T-helper 22 cell (primary cell): ENCODE data around the gene FAM13A.
"Not testable (repeated sequence)": the region's sequence is repeated elsewhere in the genome, so short reads cannot be mapped to it uniquely, and the experiment has no call there.

Experiments used
- DNase-seq: peaks from one replicate; pipeline ENCODE4 v3.0.0-alpha.2; 2020; ENCODE audit warnings: low read depth

Gene FAM13A

GRCh38 chr4:88999392-88999930, 57.5 kb downstream of the FAM13A start:
- DNase-seq, result no peak

GRCh38 chr4:88998891-88999290, 58.1 kb downstream of the FAM13A start:
- no peak for DNase-seq

GRCh38 chr4:88998001-88998400, 59.0 kb downstream of the FAM13A start:
- no peak for DNase-seq

- no peak for DNase-seq
These were observed 61.1 kb downstream of the FAM13A start for GRCh38 chr4:88995874-88996273.

GRCh38 chr4:88995257-88995656, 61.7 kb downstream of the FAM13A start:
- DNase-seq, result not testable (repeated sequence)

GRCh38 chr4:88993246-88993645, 63.7 kb downstream of the FAM13A start:
- no peak for DNase-seq

GRCh38 chr4:88991746-88992145, 65.2 kb downstream of the FAM13A start:
- DNase-seq, result no peak

GRCh38 chr4:88989990-88990389, 67.0 kb downstream of the FAM13A start:
- DNase-seq, result no peak

GRCh38 chr4:88985088-88985773, 71.8 kb downstream of the FAM13A start:
- no peak for DNase-seq

- no peak for DNase-seq
These were observed 74.2 kb downstream of the FAM13A start for GRCh38 chr4:88982757-88983156.

- DNase-seq, result no peak
These were observed 75.0 kb downstream of the FAM13A start for GRCh38 chr4:88981993-88982392.

GRCh38 chr4:88981556-88981955, 75.4 kb downstream of the FAM13A start:
- DNase-seq, result no peak

- DNase-seq, result no peak
These were observed 77.7 kb downstream of the FAM13A start for GRCh38 chr4:88979276-88979675.

- DNase-seq, result no peak
These were observed 80.3 kb downstream of the FAM13A start for GRCh38 chr4:88976775-88977035.

GRCh38 chr4:88975958-88976774, 80.8 kb downstream of the FAM13A start:
- DNase-seq, result no peak

GRCh38 chr4:88971536-88971935, 85.4 kb downstream of the FAM13A start:
- no peak for DNase-seq

- no peak for DNase-seq
These were observed 87.2 kb downstream of the FAM13A start for GRCh38 chr4:88969746-88970145.

GRCh38 chr4:88969271-88969670, 87.7 kb downstream of the FAM13A start:
- no peak for DNase-seq

- DNase-seq, result no peak
These were observed 89.1 kb downstream of the FAM13A start for GRCh38 chr4:88967883-88968331.

- no peak for DNase-seq
These were observed 91.9 kb downstream of the FAM13A start for GRCh38 chr4:88965053-88965452.

GRCh38 chr4:88964450-88964849, 92.5 kb downstream of the FAM13A start:
- DNase-seq, result no peak

GRCh38 chr4:88963817-88964216, 93.2 kb downstream of the FAM13A start:
- no peak for DNase-seq

GRCh38 chr4:88962396-88962795, 94.6 kb downstream of the FAM13A start:
- DNase-seq, result no peak
